NCI-H82 (cell line): ENCODE measurements around the gene TMEM187.

Experiments used
- DNase-seq: peaks from one replicate; lab custom pipeline; 2025; lab: John Stamatoyannopoulos, UW

Gene TMEM187

GRCh38 chrX:154020536-154021115, 48.1 kb downstream of the TMEM187 start:
- no peak for DNase-seq

- DNase-seq, result no peak
These were observed 48.6 kb downstream of the TMEM187 start for GRCh38 chrX:154021131-154021611.

GRCh38 chrX:154022108-154022507, 49.6 kb downstream of the TMEM187 start:
- no peak for DNase-seq

- no peak for DNase-seq
These were observed 50.9 kb downstream of the TMEM187 start for GRCh38 chrX:154023276-154024000.

GRCh38 chrX:154024271-154024670, 51.7 kb downstream of the TMEM187 start:
- no peak for DNase-seq

GRCh38 chrX:154025230-154025629, 52.7 kb downstream of the TMEM187 start:
- DNase-seq, result no peak

- DNase-seq, result no peak
These were observed 53.8 kb downstream of the TMEM187 start for GRCh38 chrX:154026136-154027021.

- no peak for DNase-seq
These were observed 54.5 kb downstream of the TMEM187 start for GRCh38 chrX:154027022-154027402.

- no peak for DNase-seq
These were observed 55.4 kb downstream of the TMEM187 start for GRCh38 chrX:154027986-154028385.

- DNase-seq, result no peak
These were observed 56.1 kb downstream of the TMEM187 start for GRCh38 chrX:154028502-154029184.

GRCh38 chrX:154029439-154029838, 56.9 kb downstream of the TMEM187 start:
- no peak for DNase-seq

GRCh38 chrX:154030266-154030665, 57.7 kb downstream of the TMEM187 start:
- DNase-seq, result no peak

GRCh38 chrX:154030715-154031305, 58.3 kb downstream of the TMEM187 start:
- DNase-seq, result no peak

GRCh38 chrX:154032160-154032559, 59.6 kb downstream of the TMEM187 start:
- no peak for DNase-seq

- no peak for DNase-seq
These were observed 60.1 kb downstream of the TMEM187 start for GRCh38 chrX:154032653-154033052.
